HCT116 (cell line): ENCODE data around the gene RGS12. TPM values are rescaled to one million over a fixed set of nuclear protein-coding genes. Genes with fewer than 3 reads are reported as not detected.

Source experiments
- ATAC-seq: fragments of 200-7000 bp; cut with Tn5 transposase; 2 replicates; pipeline ENCODE4 v1.9.1; 2020; ENCODE audit warnings: mild to moderate bottlenecking, moderate library complexity
- BruUV-seq: library from RNA; stranded (reverse); fragments of 400-500 nt; replicated peaks from 2 replicates; lab custom pipeline; 2021; lab: Mats Ljungman, UMichigan
- CTCF ChIA-PET: fragments of 300-600 bp; sonication (Branson Sonifier 250); formaldehyde crosslinking; loops from one replicate; lab custom pipeline; 2021; ENCODE audit warnings: antibody characterized with exemption; lab: Charles Lee
- POLR2A ChIA-PET: fragments of 300-600, 350-600 bp; sonication (Branson Sonifier 250); formaldehyde crosslinking; loops from one replicate; lab custom pipeline; 2021; ENCODE audit warnings: antibody characterized with exemption; lab: Charles Lee
- RAD21 ChIA-PET, 2 experiments: fragments of 300-600 bp; sonication (Branson Sonifier 250); formaldehyde crosslinking; loops; one replicate each; lab custom pipeline; 2023; ENCODE audit warnings: low total read pairs in 2 of 2; ENCODE audit not compliant: uncharacterized antibody in 2 of 2, unreplicated experiment in 2 of 2, low non-redundant PET in 1 of 2; lab: Charles Lee
- DNase-seq: peaks from one replicate; pipeline ENCODE4 v3.0.0-alpha.2; 2010; ENCODE audit warnings: low read depth, low spot score
- H2AFZ ChIP-seq: fragments of 200-600 bp; shearing (Covaris generic), sonication (generic); 2 replicates; pipeline ENCODE4 v1.6.1; 2017; ENCODE audit warnings: low read depth, mixed run types, mixed read lengths, antibody characterized with exemption, low read length; ENCODE audit not compliant: poor library complexity, severe bottlenecking
- H3K27ac ChIP-seq: 2 replicates; pipeline ENCODE4 v1.5.1; 2012; ENCODE audit warnings: low read depth, low read length
- H3K27me3 ChIP-seq: fragments of 200-600 bp; sonication (generic); 2 replicates; pipeline ENCODE4 v1.6.1; 2016; ENCODE audit warnings: mixed run types, low read length, mixed read lengths; ENCODE audit not compliant: insufficient read depth
- H3K36me3 ChIP-seq, 2 experiments: fragments of 200-500 bp in 1 of 2; fragments of 200-600 bp in 1 of 2; sonication (Bioruptor generic) in 1 of 2; sonication (generic) in 1 of 2; 2 replicates each; pipeline versions ENCODE4 v1.5.1 to v1.6.1; 2014 to 2016; ENCODE audit warnings: low read length in 2 of 2, inconsistent platforms in 1 of 2, mixed read lengths in 1 of 2, mixed run types in 1 of 2; ENCODE audit not compliant: insufficient read depth in 2 of 2, control insufficient read depth in 1 of 2
- H3K4me1 ChIP-seq, 2 experiments: fragments of 200-600 bp in 1 of 2; sonication (generic) in 1 of 2; 2 replicates each; pipeline versions ENCODE4 v1.5.1 to v1.6.1; 2012 to 2017; ENCODE audit warnings: low read length in 2 of 2, inconsistent platforms in 1 of 2, mild to moderate bottlenecking in 1 of 2, mixed read lengths in 1 of 2, mixed run types in 1 of 2, moderate library complexity in 1 of 2; ENCODE audit not compliant: insufficient read depth in 2 of 2, control insufficient read depth in 1 of 2
- H3K4me2 ChIP-seq: fragments of 200-600 bp; sonication (generic); 2 replicates; pipeline ENCODE4 v1.6.1; 2017; ENCODE audit warnings: mixed run types, low read length, mixed read lengths
- H3K4me3 ChIP-seq, 2 experiments: fragments of 200-600 bp in 1 of 2; sonication (generic) in 1 of 2; replicated peaks in 1 of 2; 2 replicates each; pipeline ENCODE4 v1.5.1; 2011 to 2016; ENCODE audit warnings: low read length in 2 of 2, control low read depth in 1 of 2, low read depth in 1 of 2, mild to moderate bottlenecking in 1 of 2, mixed read lengths in 1 of 2, mixed run types in 1 of 2
- H3K79me2 ChIP-seq: fragments of 200-600 bp; sonication (generic); 2 replicates; pipeline ENCODE4 v1.6.1; 2017; ENCODE audit warnings: mild to moderate bottlenecking, mixed run types, low read length, moderate library complexity, mixed read lengths; ENCODE audit not compliant: insufficient read depth
- H3K9ac ChIP-seq: fragments of 200-600 bp; sonication (generic); 2 replicates; pipeline ENCODE4 v1.6.1; 2016; ENCODE audit warnings: low read length, mixed read lengths
- H3K9me2 ChIP-seq: fragments of 200-600 bp; sonication (generic), shearing (Covaris generic); 2 replicates; pipeline ENCODE4 v1.6.1; 2017; ENCODE audit warnings: mixed run types, mild to moderate bottlenecking, moderate library complexity; ENCODE audit not compliant: insufficient read depth
- H3K9me3 ChIP-seq, 2 experiments: fragments of 200-500 bp in 1 of 2; fragments of 200-600 bp in 1 of 2; sonication (Bioruptor generic) in 1 of 2; sonication (generic) in 1 of 2; 2 replicates each; pipeline ENCODE4 v1.6.1; 2014 to 2017; ENCODE audit warnings: low read length in 2 of 2, mixed read lengths in 2 of 2, inconsistent platforms in 1 of 2, low read depth in 1 of 2, mild to moderate bottlenecking in 1 of 2, mixed run types in 1 of 2, moderate library complexity in 1 of 2; ENCODE audit not compliant: control insufficient read depth in 1 of 2, insufficient read depth in 1 of 2
- H4K20me1 ChIP-seq: fragments of 200-600 bp; sonication (generic), shearing (Covaris generic); 2 replicates; pipeline ENCODE4 v1.6.1; 2017; ENCODE audit warnings: mixed run types, mild to moderate bottlenecking, moderate library complexity; ENCODE audit not compliant: insufficient read depth
- CBX3 ChIP-seq: IDR thresholded peaks from 2 replicates; pipeline ENCODE4 v1.6.1; 2012; ENCODE audit warnings: low read depth
- CEBPB ChIP-seq: IDR thresholded peaks from 2 replicates; pipeline ENCODE4 v1.6.1; 2012; ENCODE audit warnings: low read depth
- ELF1 ChIP-seq: IDR thresholded peaks from 2 replicates; pipeline ENCODE4 v1.6.1; 2012; ENCODE audit warnings: low read depth, borderline replicate concordance
- EZH2 ChIP-seq: fragments of 200-600 bp; sonication (generic); IDR thresholded peaks from 2 replicates; pipeline ENCODE4 v1.6.1; 2017; ENCODE audit warnings: antibody characterized with exemption, mixed run types
- EZH2phosphoT487 ChIP-seq: fragments of 200-600 bp; IDR thresholded peaks from 2 replicates; pipeline ENCODE4 v1.6.1; 2018; ENCODE audit warnings: antibody characterized with exemption, borderline replicate concordance
- FOSL1 ChIP-seq: IDR thresholded peaks from 2 replicates; pipeline ENCODE4 v1.6.1; 2012; ENCODE audit warnings: low read depth
- POLR2A ChIP-seq: IDR thresholded peaks from 2 replicates; pipeline ENCODE4 v1.7.0; 2011; ENCODE audit warnings: borderline replicate concordance; ENCODE audit not compliant: insufficient read depth, insufficient read length; ENCODE audit errors: extremely low read depth
- POLR2AphosphoS5 ChIP-seq: IDR thresholded peaks from 2 replicates; pipeline ENCODE4 v1.6.1; 2011; ENCODE audit warnings: mild to moderate bottlenecking, low read depth, low read length, moderate library complexity
- TCF7L2 ChIP-seq: IDR thresholded peaks from 2 replicates; pipeline ENCODE4 v1.7.0; 2011; ENCODE audit warnings: borderline replicate concordance, inconsistent platforms; ENCODE audit not compliant: insufficient read depth, insufficient read length; ENCODE audit errors: extremely low read depth
- YY1 ChIP-seq: IDR thresholded peaks from 2 replicates; pipeline ENCODE4 v1.6.1; 2011; ENCODE audit warnings: low read length, low read depth, moderate library complexity, mild to moderate bottlenecking; ENCODE audit not compliant: insufficient replicate concordance; ENCODE audit errors: extremely low read depth
- ZNF274 ChIP-seq: fragments of 200-500 bp; sonication (Bioruptor generic); IDR thresholded peaks from 2 replicates; pipeline ENCODE4 v1.6.1; 2014; ENCODE audit warnings: mild to moderate bottlenecking, low read depth, low read length, inconsistent platforms
- intact Hi-C: fragments of 100-400 bp; cut with micrococcal nuclease; formaldehyde crosslinking; loops from 2 replicates; pipeline ENCODE4 v1.10.0; 2022
- total RNA-seq: library from RNA; stranded (reverse); gene quantifications from one replicate; pipeline ENCODE4 v1.2.1, GENCODE V29; 2021; ENCODE audit not compliant: unreplicated experiment
- TF ChIP-seq, protein P1 (sequence below): IDR thresholded peaks from 2 replicates; pipeline ENCODE4 v1.6.1; 2012
- TF ChIP-seq, protein P2 (sequence below): IDR thresholded peaks from 2 replicates; pipeline ENCODE4 v1.6.1; 2012; ENCODE audit warnings: low read depth
- TF ChIP-seq, protein P3 (sequence below): IDR thresholded peaks from 2 replicates; pipeline ENCODE4 v1.6.1; 2012
- TF ChIP-seq, protein P4 (sequence below), 3 experiments: fragments of 200-600 bp in 1 of 3; sonication (generic) in 1 of 3; IDR thresholded peaks in 2 of 3; conservative IDR thresholded peaks in 1 of 3; 2 replicates each; pipeline ENCODE4 v1.5.1; 2012 to 2017; ENCODE audit warnings: low read depth in 2 of 3, low read length in 2 of 3, antibody characterized with exemption in 1 of 3, borderline replicate concordance in 1 of 3, control low read depth in 1 of 3, mild to moderate bottlenecking in 1 of 3, mixed read lengths in 1 of 3, mixed run types in 1 of 3, moderate library complexity in 1 of 3; ENCODE audit not compliant: insufficient read depth in 1 of 3

The RGS12 gene
- total RNA-seq, 1 experiment from 2014 or later, result 22.2 TPM

DNA sequence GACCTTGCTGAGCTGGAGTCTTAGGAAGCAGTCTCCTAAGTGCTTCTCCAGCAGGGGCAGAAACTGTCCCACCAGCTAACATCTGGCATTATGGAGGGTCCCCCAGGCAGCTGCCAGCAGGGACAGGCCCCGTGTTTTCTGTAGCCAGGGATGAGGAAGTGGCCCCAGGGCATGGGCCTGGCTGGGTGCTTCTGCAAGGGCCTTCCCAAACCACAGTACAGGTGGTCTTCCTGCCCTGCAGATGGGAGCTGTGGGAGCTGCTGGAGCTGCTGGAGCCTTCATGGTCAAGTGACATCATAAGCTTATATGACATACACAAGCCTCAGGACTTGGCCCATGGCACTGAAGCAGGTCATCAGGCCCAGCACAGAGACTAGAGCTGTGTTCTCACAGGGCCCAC is 48.8 kb upstream of the RGS12 start:
- ChIA-PET RAD21 (no interaction called here), POLR2A (no interaction called here), CTCF (no interaction called here)
- no peak for TF ChIP-seq POLR2AphosphoS5
- TF ChIP-seq CEBPB, result no peak
- no peak for TF ChIP-seq EZH2
- TF ChIP-seq ZNF274, result no peak
- TF ChIP-seq, protein P1, sequence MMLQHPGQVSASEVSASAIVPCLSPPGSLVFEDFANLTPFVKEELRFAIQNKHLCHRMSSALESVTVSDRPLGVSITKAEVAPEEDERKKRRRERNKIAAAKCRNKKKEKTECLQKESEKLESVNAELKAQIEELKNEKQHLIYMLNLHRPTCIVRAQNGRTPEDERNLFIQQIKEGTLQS, result no peak
- TF ChIP-seq POLR2A, result no peak
- no peak for TF ChIP-seq TCF7L2
- no peak for TF ChIP-seq FOSL1
- Histone ChIP-seq H3K9me2 (no peaks in the 10 kb centered on the region), H3K4me2 (no peak overlapping the region), H3K9me3 (no peaks in the 10 kb centered on the region), H2AFZ (no peak overlapping the region), H3K36me3 (no peaks in the 10 kb centered on the region), H3K9ac (no peak overlapping the region), H3K79me2 (no peaks in the 10 kb centered on the region), H3K4me1 (no peaks in the 10 kb centered on the region), H4K20me1 (no peaks in the 10 kb centered on the region), H3K4me3 (no peak overlapping the region), H3K27me3 (no peaks in the 10 kb centered on the region), H3K27ac (no peak overlapping the region)
- ATAC-seq, result no peak
- no TSS peak for BruUV-seq
- DNase-seq, result no peak
- intact Hi-C loops, result no loop called here

DNA sequence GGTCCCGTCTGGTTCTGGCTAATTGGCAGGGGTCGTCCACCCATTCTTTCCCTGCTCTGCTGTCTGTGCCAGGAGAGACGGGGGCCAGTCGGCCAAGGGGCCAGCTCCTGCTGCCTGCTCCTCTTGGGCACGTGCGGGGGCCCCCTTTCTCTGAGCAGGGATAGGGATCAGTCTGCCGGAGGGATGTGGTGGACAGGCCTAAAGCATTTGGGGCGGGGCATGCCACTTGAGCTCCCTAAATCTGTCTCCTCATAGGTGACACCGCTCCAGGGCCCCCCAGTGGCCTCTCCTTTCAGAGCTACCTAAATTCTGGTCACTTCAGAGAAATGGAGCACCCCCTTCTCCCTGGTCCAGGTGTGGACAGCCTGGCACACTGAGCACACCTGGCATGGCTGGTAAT is 48.1 kb upstream of the RGS12 start:
- Histone ChIP-seq H3K4me1 (no peaks in the 10 kb centered on the region), H3K4me3 (no peak overlapping the region), H3K4me2 (no peak overlapping the region), H3K27ac (no peak overlapping the region), H3K9ac (no peak overlapping the region), H3K9me3 (no peaks in the 10 kb centered on the region), H3K9me2 (no peaks in the 10 kb centered on the region), H4K20me1 (no peaks in the 10 kb centered on the region), H3K36me3 (no peaks in the 10 kb centered on the region), H2AFZ (no peak overlapping the region), H3K79me2 (no peaks in the 10 kb centered on the region), H3K27me3 (no peaks in the 10 kb centered on the region)
- no peak for DNase-seq
- CTCF ChIA-PET, result no interaction called here
- peak; percentile 26; the same call in 1 of the 2 replicates for ATAC-seq
- RAD21 ChIA-PET, result no interaction called here
- no TSS peak for BruUV-seq
- intact Hi-C loops, result no loop called here
- POLR2A ChIA-PET, result no interaction called here
- TF ChIP-seq POLR2A (no peak), ELF1 (no peak), TCF7L2 (no peak), EZH2phosphoT487 (no peak), YY1 (no peak), CBX3 (no peak)
- TF ChIP-seq, protein P2, sequence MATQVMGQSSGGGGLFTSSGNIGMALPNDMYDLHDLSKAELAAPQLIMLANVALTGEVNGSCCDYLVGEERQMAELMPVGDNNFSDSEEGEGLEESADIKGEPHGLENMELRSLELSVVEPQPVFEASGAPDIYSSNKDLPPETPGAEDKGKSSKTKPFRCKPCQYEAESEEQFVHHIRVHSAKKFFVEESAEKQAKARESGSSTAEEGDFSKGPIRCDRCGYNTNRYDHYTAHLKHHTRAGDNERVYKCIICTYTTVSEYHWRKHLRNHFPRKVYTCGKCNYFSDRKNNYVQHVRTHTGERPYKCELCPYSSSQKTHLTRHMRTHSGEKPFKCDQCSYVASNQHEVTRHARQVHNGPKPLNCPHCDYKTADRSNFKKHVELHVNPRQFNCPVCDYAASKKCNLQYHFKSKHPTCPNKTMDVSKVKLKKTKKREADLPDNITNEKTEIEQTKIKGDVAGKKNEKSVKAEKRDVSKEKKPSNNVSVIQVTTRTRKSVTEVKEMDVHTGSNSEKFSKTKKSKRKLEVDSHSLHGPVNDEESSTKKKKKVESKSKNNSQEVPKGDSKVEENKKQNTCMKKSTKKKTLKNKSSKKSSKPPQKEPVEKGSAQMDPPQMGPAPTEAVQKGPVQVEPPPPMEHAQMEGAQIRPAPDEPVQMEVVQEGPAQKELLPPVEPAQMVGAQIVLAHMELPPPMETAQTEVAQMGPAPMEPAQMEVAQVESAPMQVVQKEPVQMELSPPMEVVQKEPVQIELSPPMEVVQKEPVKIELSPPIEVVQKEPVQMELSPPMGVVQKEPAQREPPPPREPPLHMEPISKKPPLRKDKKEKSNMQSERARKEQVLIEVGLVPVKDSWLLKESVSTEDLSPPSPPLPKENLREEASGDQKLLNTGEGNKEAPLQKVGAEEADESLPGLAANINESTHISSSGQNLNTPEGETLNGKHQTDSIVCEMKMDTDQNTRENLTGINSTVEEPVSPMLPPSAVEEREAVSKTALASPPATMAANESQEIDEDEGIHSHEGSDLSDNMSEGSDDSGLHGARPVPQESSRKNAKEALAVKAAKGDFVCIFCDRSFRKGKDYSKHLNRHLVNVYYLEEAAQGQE, result no peak
- TF ChIP-seq, protein P3, sequence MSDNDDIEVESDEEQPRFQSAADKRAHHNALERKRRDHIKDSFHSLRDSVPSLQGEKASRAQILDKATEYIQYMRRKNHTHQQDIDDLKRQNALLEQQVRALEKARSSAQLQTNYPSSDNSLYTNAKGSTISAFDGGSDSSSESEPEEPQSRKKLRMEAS, result no peak
- TF ChIP-seq, protein P4, sequence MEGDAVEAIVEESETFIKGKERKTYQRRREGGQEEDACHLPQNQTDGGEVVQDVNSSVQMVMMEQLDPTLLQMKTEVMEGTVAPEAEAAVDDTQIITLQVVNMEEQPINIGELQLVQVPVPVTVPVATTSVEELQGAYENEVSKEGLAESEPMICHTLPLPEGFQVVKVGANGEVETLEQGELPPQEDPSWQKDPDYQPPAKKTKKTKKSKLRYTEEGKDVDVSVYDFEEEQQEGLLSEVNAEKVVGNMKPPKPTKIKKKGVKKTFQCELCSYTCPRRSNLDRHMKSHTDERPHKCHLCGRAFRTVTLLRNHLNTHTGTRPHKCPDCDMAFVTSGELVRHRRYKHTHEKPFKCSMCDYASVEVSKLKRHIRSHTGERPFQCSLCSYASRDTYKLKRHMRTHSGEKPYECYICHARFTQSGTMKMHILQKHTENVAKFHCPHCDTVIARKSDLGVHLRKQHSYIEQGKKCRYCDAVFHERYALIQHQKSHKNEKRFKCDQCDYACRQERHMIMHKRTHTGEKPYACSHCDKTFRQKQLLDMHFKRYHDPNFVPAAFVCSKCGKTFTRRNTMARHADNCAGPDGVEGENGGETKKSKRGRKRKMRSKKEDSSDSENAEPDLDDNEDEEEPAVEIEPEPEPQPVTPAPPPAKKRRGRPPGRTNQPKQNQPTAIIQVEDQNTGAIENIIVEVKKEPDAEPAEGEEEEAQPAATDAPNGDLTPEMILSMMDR (IDR thresholded peaks at IDR 0.05 in 2 of 3, conservative IDR thresholded peaks at IDR 0.05 in 1 of 3; ENCODE audit: borderline replicate concordance in 1 of 3, insufficient read depth in 1 of 3, low read depth in 2 of 3, low read length in 2 of 3), result no peak
